Mucosa of gallbladder (tissue), 1 donor: Measurements from ENCODE around the gene STN1. TPM values are rescaled to one million over a fixed set of nuclear protein-coding genes. Genes with fewer than 3 reads are reported as not detected.

Experiments used
- DNase-seq: peaks from one replicate; pipeline ENCODE4 v3.0.0-alpha.2; 2020; ENCODE audit warnings: low spot score
- total RNA-seq: library from RNA; stranded (reverse); gene quantifications from one replicate; pipeline ENCODE4 v1.2.1, GENCODE V29; 2021
- donor health status: DM: no; HTN: no; CAD: no.

Gene STN1
- total RNA-seq, 1 donor from 2014 or later = 29.2 TPM

- no peak for DNase-seq
Observed at GRCh38 chr10:103894441-103894864, 23.5 kb downstream of the STN1 start.

- no peak for DNase-seq
Observed at GRCh38 chr10:103893817-103894216, 24.2 kb downstream of the STN1 start.

GRCh38 chr10:103892181-103892580, 25.8 kb downstream of the STN1 start:
- no peak for DNase-seq

- DNase-seq = no peak
Observed at GRCh38 chr10:103890688-103891087, 27.3 kb downstream of the STN1 start.

GRCh38 chr10:103890194-103890658, 27.8 kb downstream of the STN1 start:
- DNase-seq = peak; percentile 82

- no peak for DNase-seq
Observed at GRCh38 chr10:103889121-103889720, 28.8 kb downstream of the STN1 start.

GRCh38 chr10:103888113-103888841, 29.7 kb downstream of the STN1 start:
- peak; percentile 85 for DNase-seq

GRCh38 chr10:103885617-103886016, 32.4 kb downstream of the STN1 start:
- DNase-seq = no peak

GRCh38 chr10:103884681-103885139, 33.3 kb downstream of the STN1 start:
- no peak for DNase-seq

GRCh38 chr10:103882285-103883007, 35.5 kb downstream of the STN1 start:
- no peak for DNase-seq

GRCh38 chr10:103881416-103882284, 36.3 kb downstream of the STN1 start:
- no peak for DNase-seq

- DNase-seq = no peak
Observed at GRCh38 chr10:103879831-103880230, 38.2 kb downstream of the STN1 start.

GRCh38 chr10:103879409-103879808, 38.6 kb downstream of the STN1 start:
- no peak for DNase-seq

- DNase-seq = no peak
Observed at GRCh38 chr10:103877861-103878260, 40.1 kb downstream of the STN1 start.

GRCh38 chr10:103876155-103876554, 41.8 kb downstream of the STN1 start:
- DNase-seq = no peak

GRCh38 chr10:103874730-103875129, 43.3 kb downstream of the STN1 start:
- no peak for DNase-seq

GRCh38 chr10:103872137-103872931, 45.6 kb downstream of the STN1 start:
- DNase-seq = no peak

- no peak for DNase-seq
Observed at GRCh38 chr10:103871006-103871405, 47.0 kb downstream of the STN1 start.

- DNase-seq = no peak
Observed at GRCh38 chr10:103870516-103870915, 47.5 kb downstream of the STN1 start.

GRCh38 chr10:103869336-103869735, 48.6 kb downstream of the STN1 start:
- DNase-seq = no peak

- no peak for DNase-seq
Observed at GRCh38 chr10:103868200-103868599, 49.8 kb downstream of the STN1 start.
